H9 (cell line): ENCODE measurements around the gene BBX. TPM values are rescaled to one million over a fixed set of nuclear protein-coding genes. Genes with fewer than 3 reads are reported as not detected.

Experiments used
- DNase-seq: peaks from one replicate; pipeline ENCODE4 v3.0.0-alpha.2; 2017
- H2AFZ ChIP-seq: one replicate; pipeline ENCODE4 v1.6.1; 2013; ENCODE audit warnings: mild to moderate bottlenecking, low read length, control low read depth, moderate library complexity
- H2AK5ac ChIP-seq: 2 replicates; pipeline ENCODE4 v1.6.1; 2013; ENCODE audit warnings: low read length, control low read depth, mixed read lengths; ENCODE audit not compliant: insufficient read length
- H2BK120ac ChIP-seq: one replicate; pipeline ENCODE4 v1.6.1; 2013; ENCODE audit warnings: low read depth, mild to moderate bottlenecking, low read length, control low read depth, inconsistent platforms; ENCODE audit not compliant: poor library complexity, severe bottlenecking
- H2BK12ac ChIP-seq: 2 replicates; pipeline ENCODE4 v1.6.1; 2013; ENCODE audit warnings: low read length, control low read depth, mixed read lengths, low read depth; ENCODE audit not compliant: insufficient read length
- H2BK15ac ChIP-seq: 2 replicates; pipeline ENCODE4 v1.6.1; 2013; ENCODE audit warnings: low read depth, low read length, control low read depth
- H2BK20ac ChIP-seq: one replicate; pipeline ENCODE4 v1.6.1; 2013; ENCODE audit warnings: low read depth, mild to moderate bottlenecking, low read length, control low read depth, inconsistent platforms; ENCODE audit not compliant: poor library complexity, severe bottlenecking
- H2BK5ac ChIP-seq: 2 replicates; pipeline ENCODE4 v1.6.1; 2013; ENCODE audit warnings: low read length, control low read depth, mixed read lengths; ENCODE audit not compliant: insufficient read length
- H3K14ac ChIP-seq: 2 replicates; pipeline ENCODE4 v1.6.1; 2013; ENCODE audit warnings: low read length, control low read depth; ENCODE audit not compliant: insufficient read depth
- H3K18ac ChIP-seq: 2 replicates; pipeline ENCODE4 v1.6.1; 2013; ENCODE audit warnings: low read depth, mild to moderate bottlenecking, mixed read lengths, low read length, control low read depth; ENCODE audit not compliant: insufficient read length
- H3K23ac ChIP-seq: 2 replicates; pipeline ENCODE4 v1.6.1; 2013; ENCODE audit warnings: low read length, control low read depth, mixed read lengths, low read depth; ENCODE audit not compliant: insufficient read length
- H3K23me2 ChIP-seq: 2 replicates; pipeline ENCODE4 v1.6.1; 2013; ENCODE audit warnings: low read depth, mild to moderate bottlenecking, mixed read lengths, low read length, control low read depth; ENCODE audit not compliant: insufficient read length, poor library complexity, severe bottlenecking
- H3K27ac ChIP-seq: 2 replicates; pipeline ENCODE4 v1.5.1; 2013; ENCODE audit warnings: low read length, control low read depth, mixed read lengths, low read depth; ENCODE audit not compliant: insufficient read length
- H3K27me3 ChIP-seq: 2 replicates; pipeline ENCODE4 v1.6.1; 2013; ENCODE audit warnings: low read length, control low read depth, inconsistent platforms; ENCODE audit not compliant: insufficient read depth
- H3K4ac ChIP-seq: 2 replicates; pipeline ENCODE4 v1.6.1; 2013; ENCODE audit warnings: low read depth, mild to moderate bottlenecking, control low read depth, inconsistent platforms, low read length, moderate library complexity
- H3K4me1 ChIP-seq: 2 replicates; pipeline ENCODE4 v1.6.1; 2013; ENCODE audit warnings: low read length, control low read depth, inconsistent platforms; ENCODE audit not compliant: insufficient read depth
- H3K4me2 ChIP-seq: 2 replicates; pipeline ENCODE4 v1.6.1; 2013; ENCODE audit warnings: low read length, control low read depth, mixed read lengths; ENCODE audit not compliant: insufficient read length, insufficient read depth
- H3K56ac ChIP-seq: 2 replicates; pipeline ENCODE4 v1.6.1; 2013; ENCODE audit warnings: low read depth, mild to moderate bottlenecking, mixed read lengths, low read length, control low read depth; ENCODE audit not compliant: insufficient read length
- H3K79me1 ChIP-seq: 2 replicates; pipeline ENCODE4 v1.6.1; 2013; ENCODE audit warnings: low read depth, mild to moderate bottlenecking, moderate library complexity, low read length, control low read depth, inconsistent platforms; ENCODE audit not compliant: insufficient read depth, poor library complexity, severe bottlenecking
- H3K79me2 ChIP-seq: 2 replicates; pipeline ENCODE4 v1.6.1; 2013; ENCODE audit warnings: low read length, control low read depth, inconsistent platforms; ENCODE audit not compliant: insufficient read depth
- H3K9ac ChIP-seq: 2 replicates; pipeline ENCODE4 v1.6.1; 2013; ENCODE audit warnings: low read length, control low read depth, mixed read lengths; ENCODE audit not compliant: insufficient read length; ENCODE audit errors: extremely low read depth
- H3K9me3 ChIP-seq: one replicate; pipeline ENCODE4 v1.6.1; 2013; ENCODE audit warnings: low read depth, low read length, inconsistent platforms; ENCODE audit not compliant: control insufficient read depth
- H3T11ph ChIP-seq: one replicate; pipeline ENCODE4 v1.6.1; 2013; ENCODE audit warnings: mild to moderate bottlenecking, low read length, control low read depth, inconsistent platforms
- H4K20me1 ChIP-seq: one replicate; pipeline ENCODE4 v1.6.1; 2013; ENCODE audit not compliant: control insufficient read depth, insufficient read length, insufficient read depth
- H4K5ac ChIP-seq: 2 replicates; pipeline ENCODE4 v1.6.1; 2013; ENCODE audit warnings: low read depth, mild to moderate bottlenecking, mixed read lengths, low read length, control low read depth; ENCODE audit not compliant: insufficient read length
- H4K8ac ChIP-seq: replicated peaks from 2 replicates; pipeline ENCODE4 v1.6.1; 2013; ENCODE audit warnings: low read length, control low read depth, mixed read lengths, low read depth; ENCODE audit not compliant: insufficient read length
- H4K91ac ChIP-seq: 2 replicates; pipeline ENCODE4 v1.6.1; 2013; ENCODE audit warnings: low read depth, mild to moderate bottlenecking, moderate library complexity, mixed read lengths, low read length, control low read depth; ENCODE audit not compliant: insufficient read length
- H3K27ac Mint-ChIP-seq, 3 experiments: 2 replicates in 2 of 3; 3 replicates in 1 of 3; pipeline ENCODE4 v1.8.0; 2020 to 2021; ENCODE audit warnings: mixed read lengths in 3 of 3, mild to moderate bottlenecking in 1 of 3, moderate library complexity in 1 of 3
- H3K27me3 Mint-ChIP-seq: 2 replicates; pipeline ENCODE4 v1.8.0; 2021; ENCODE audit warnings: low read depth, mild to moderate bottlenecking, moderate library complexity, mixed read lengths
- H3K36me3 Mint-ChIP-seq, 3 experiments: 2 replicates in 2 of 3; 3 replicates in 1 of 3; pipeline ENCODE4 v1.8.0; 2020 to 2021; ENCODE audit warnings: low read depth in 3 of 3, mixed read lengths in 3 of 3; ENCODE audit not compliant: insufficient read depth in 1 of 3
- H3K4me1 Mint-ChIP-seq, 2 experiments: 2 replicates each; pipeline ENCODE4 v1.8.0; 2020; ENCODE audit warnings: mixed read lengths in 2 of 2
- H3K4me3 Mint-ChIP-seq, 2 experiments: 2 replicates in 1 of 2; 3 replicates in 1 of 2; pipeline ENCODE4 v1.8.0; 2020 to 2021; ENCODE audit warnings: mild to moderate bottlenecking in 2 of 2, mixed read lengths in 2 of 2, moderate library complexity in 1 of 2
- H3K9me3 Mint-ChIP-seq, 2 experiments: 2 replicates in 1 of 2; 3 replicates in 1 of 2; pipeline ENCODE4 v1.8.0; 2020; ENCODE audit warnings: mild to moderate bottlenecking in 2 of 2, mixed read lengths in 2 of 2, moderate library complexity in 1 of 2
- CTCF ChIP-seq: fragments of 200-600 bp; sonication (generic); conservative IDR thresholded peaks from 3 replicates; pipeline ENCODE4 v1.8.0; 2021; ENCODE audit warnings: antibody characterized with exemption, mild to moderate bottlenecking
- WGBS: extraction: QIAGEN DNeasy Blood & Tissue Kit; methylation state at CpG from one replicate; pipeline ENCODE4 v1.1.7; 2013; ENCODE audit warnings: missing lambda C conversion rate, low lambda C conversion rate, mixed read lengths; ENCODE audit not compliant: insufficient read length; ENCODE audit errors: extremely low coverage; 5-methylcytosine and 5-hydroxymethylcytosine counted together
- total RNA-seq: library from RNA; stranded (reverse); gene quantifications from 2 replicates; pipeline ENCODE4 v1.2.1, GENCODE V29; 2021

BBX gene
- total RNA-seq, 1 experiment from 2014 or later: 34.8 TPM

- Histone ChIP-seq H3K23me2 (no peaks in the 10 kb centered on the region), H3K14ac (no peak overlapping the region), H2BK12ac (no peak overlapping the region), H3K4me1 (no peaks in the 10 kb centered on the region), H3K9me3 (no peaks in the 10 kb centered on the region), H3K23ac (no peak overlapping the region), H3K27ac (no peak overlapping the region), H2BK20ac (no peak overlapping the region), H3T11ph (no peak overlapping the region), H3K79me1 (no peaks in the 10 kb centered on the region), H3K79me2 (no peaks in the 10 kb centered on the region; the same call in 1 of the 2 replicates), H4K8ac (no peak overlapping the region), H2BK15ac (no peak overlapping the region), H2AK5ac (no peak overlapping the region), H4K20me1 (no peaks in the 10 kb centered on the region), H2AFZ (no peak overlapping the region), H3K56ac (no peak overlapping the region), H2BK5ac (no peak overlapping the region), H4K5ac (no peak overlapping the region), H2BK120ac (no peak overlapping the region), H4K91ac (no peak overlapping the region), H3K4ac (no peak overlapping the region), H3K4me2 (no peak overlapping the region), H3K18ac (no peak overlapping the region), H3K9ac (no peak overlapping the region), H3K27me3 (no peaks in the 10 kb centered on the region)
- Mint-ChIP-seq H3K4me1 (peaks cover 10 to 11% of the 10 kb centered on the region in 2 experiments), H3K9me3 (no peaks in the 10 kb centered on the region), H3K36me3 (no peaks in the 10 kb centered on the region), H3K27me3 (no peaks in the 10 kb centered on the region), H3K27ac (no peak overlapping the region), H3K4me3 (no peak overlapping the region)
- no CpG with 5 or more reads among the region's 1 CpG for WGBS
- no peak for DNase-seq
- TF ChIP-seq CTCF: no peak
Observed at GRCh38 chr3:107560166-107560565, 37.4 kb downstream of the BBX start.
